Mucosa of gallbladder (tissue), 1 donor: Measurements from ENCODE around the gene KANK4. TPM values are rescaled to one million over a fixed set of nuclear protein-coding genes. Genes with fewer than 3 reads are reported as not detected.
"Not testable (repeated sequence)": the region's sequence is repeated elsewhere in the genome, so short reads cannot be mapped to it uniquely, and the experiment has no call there.

Source experiments
- DNase-seq: peaks from one replicate; pipeline ENCODE4 v3.0.0-alpha.2; 2020; ENCODE audit warnings: low spot score
- total RNA-seq: library from RNA; stranded (reverse); gene quantifications from one replicate; pipeline ENCODE4 v1.2.1, GENCODE V29; 2021
- donor health status: DM: no; HTN: no; CAD: no.

Gene KANK4
- total RNA-seq, 1 donor from 2014 or later: 0.20 TPM

DNA sequence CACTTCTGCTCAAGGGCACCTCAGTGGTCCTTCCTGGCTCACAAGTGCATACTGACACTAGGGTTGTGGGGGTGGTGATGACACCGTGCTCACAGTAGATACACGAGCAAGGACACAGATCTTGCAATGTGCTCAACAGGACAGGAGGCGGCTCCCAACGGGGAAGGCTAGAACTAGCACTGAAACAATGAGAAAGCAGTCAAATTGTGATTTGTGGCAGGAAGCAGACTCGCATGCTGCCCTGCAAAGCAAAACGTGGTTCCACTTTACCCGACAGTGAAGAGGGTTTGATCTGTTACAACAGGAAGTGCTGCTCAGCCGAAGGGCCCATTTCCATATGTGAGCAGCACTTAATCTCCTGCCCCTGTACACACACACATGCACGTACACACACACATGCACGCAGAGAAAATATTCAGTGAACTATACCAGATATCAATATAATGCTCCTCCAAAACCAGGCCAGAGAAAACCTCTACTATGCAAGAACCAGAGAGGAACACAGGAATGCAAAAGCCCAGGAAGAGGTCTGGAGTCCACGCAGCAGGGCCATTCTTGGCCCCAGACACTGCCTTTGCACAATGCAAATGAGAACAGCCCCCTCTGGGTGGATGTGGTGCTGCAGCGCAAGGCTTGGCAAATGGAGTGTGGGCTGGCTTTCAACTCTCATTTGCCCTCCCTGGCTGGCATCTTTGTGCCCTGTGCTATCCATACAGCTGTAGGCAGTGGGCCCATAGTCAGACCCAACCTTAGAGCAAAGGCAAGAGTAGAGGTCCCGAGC is 47.1 kb downstream of the KANK4 start:
- DNase-seq: no peak

- DNase-seq: no peak
Observed at GRCh38 chr1:62271134-62271533, 48.1 kb downstream of the KANK4 start.

DNA sequence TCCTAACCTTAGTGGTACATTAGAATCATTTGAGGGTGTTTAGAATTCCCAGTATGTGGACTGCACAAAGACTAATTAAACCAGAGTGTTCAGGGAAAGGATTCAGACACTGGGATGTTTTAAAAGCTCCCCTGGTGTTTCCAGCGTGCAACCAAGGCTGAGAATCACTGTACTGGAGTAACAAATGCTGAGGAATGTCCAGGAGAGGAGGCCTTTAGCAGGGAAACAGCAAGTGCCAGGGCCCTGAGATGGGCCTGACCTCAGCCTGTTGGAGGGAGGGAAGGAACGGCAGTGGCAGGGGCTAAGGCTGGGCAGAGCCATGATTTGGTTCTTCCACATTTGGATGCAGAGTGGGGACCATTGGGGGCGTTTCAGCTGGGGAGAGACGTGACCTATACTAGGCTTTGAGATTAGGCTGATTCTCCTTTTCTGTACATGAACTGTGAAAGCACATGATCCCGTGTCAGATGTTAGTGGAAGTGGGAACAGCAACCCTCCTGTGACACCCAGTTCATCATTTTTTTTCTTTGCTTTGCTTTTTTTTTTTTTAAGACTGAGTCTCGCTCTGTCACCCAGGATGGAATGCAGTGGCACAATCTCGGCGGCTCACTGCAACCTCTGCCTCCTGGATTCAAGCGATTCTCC is 49.3 kb downstream of the KANK4 start:
- DNase-seq: no peak

- DNase-seq: no peak
Observed at GRCh38 chr1:62269439-62269838, 49.8 kb downstream of the KANK4 start.

- DNase-seq: no peak
Observed at GRCh38 chr1:62268315-62268714, 50.9 kb downstream of the KANK4 start.

- DNase-seq: no peak
Observed at GRCh38 chr1:62265956-62266935, 53.0 kb downstream of the KANK4 start.

DNA sequence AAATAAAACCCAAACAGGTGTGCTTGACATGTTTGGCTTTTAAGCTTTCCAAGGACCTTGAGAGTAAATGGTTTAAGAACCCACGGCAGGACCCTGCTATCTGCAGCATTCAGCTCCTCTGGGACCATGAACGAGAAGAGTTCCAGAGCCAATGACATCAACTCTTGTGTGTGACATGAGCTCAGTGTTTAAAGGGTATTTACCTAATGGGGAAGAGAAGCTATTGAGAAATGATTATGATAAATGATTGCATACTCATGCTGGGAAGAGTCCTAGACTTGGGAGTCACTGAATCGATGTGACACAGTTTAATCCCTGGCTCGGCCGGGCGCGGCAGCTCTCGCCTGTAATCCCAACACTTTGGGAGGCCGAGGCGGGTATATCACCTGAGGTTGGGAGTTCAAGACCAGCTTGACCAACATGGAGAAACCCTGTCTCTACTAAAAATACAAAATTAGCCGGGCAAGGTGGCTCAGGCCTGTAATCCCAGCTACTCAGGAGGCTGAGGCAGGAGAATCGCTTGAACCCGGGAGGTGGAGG is 55.4 kb downstream of the KANK4 start:
- DNase-seq: no peak

DNA sequence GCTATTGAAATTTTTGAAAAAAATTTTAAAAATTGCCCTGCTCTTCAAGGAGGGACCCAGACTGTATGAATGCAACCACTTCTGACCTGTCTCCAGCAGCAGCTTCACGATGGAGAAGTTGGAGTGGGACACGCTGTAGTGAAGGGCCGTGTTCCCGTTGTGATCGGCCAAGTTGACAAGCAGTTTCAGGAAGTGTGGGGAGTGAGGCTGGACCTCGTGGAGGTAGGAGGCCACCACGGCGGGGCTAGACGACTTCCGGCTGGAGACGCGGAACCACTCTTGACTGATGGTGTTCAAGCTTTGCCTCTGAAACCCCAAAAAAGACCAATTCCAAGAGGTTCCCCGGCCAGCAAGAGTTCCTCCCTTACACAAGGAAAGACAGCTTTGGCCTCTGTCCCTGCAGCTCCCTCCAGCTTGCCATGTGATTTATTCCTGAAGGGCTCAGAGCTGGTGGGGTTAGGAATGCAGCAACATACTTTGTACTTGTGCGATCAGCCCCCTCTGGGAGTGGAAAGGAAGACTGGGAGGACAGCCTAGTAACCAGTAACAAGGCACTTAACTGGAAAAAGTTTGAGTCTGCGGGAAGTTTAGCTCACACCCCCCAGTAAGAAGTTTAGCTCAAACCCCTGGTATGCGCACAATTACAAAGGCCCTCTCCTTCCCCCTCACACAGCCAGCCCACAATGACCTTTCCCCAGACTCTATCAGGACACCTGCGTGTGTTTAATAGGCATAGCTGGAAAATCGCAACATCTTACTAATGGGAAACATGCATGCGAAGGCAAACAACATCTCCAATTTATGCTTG is 56.0 kb downstream of the KANK4 start:
- DNase-seq: no peak

GRCh38 chr1:62260688-62261087 is 58.5 kb downstream of the KANK4 start:
- no peak for DNase-seq

- DNase-seq: no peak
Observed at GRCh38 chr1:62259551-62259950, 59.7 kb downstream of the KANK4 start.

DNA sequence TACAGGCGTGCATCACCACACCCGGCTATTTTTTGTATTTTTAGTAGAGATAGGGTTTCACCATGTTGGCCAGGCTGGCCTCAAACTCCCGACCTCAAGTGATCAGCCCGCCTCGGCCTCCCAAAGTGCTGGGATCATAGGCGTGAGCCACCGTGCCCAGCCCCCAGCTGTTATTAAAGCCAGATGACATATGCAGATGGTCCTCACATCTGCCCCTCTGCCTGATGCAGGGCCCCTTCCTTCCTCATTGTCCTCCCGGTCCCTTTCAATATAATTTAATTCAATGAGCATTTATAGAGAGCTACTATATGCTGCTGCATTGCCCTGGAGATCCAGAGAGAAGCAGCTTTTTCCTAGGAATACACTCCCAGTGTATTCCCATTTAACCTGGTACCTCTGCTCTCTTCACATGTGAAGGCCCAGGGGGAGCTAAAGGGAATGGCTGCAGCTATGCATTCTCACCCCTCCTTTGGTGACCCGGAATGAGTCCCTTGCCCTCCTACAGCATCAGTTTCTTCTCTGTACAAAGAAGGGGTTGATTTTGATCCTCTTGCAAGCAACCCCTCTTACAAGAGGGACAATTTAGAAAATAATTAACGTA is 69.0 kb downstream of the KANK4 start:
- no peak for DNase-seq

GRCh38 chr1:62247391-62248168 is 71.7 kb downstream of the KANK4 start:
- DNase-seq: no peak

- no peak for DNase-seq
Observed at GRCh38 chr1:62245201-62245600, 74.0 kb downstream of the KANK4 start.

DNA sequence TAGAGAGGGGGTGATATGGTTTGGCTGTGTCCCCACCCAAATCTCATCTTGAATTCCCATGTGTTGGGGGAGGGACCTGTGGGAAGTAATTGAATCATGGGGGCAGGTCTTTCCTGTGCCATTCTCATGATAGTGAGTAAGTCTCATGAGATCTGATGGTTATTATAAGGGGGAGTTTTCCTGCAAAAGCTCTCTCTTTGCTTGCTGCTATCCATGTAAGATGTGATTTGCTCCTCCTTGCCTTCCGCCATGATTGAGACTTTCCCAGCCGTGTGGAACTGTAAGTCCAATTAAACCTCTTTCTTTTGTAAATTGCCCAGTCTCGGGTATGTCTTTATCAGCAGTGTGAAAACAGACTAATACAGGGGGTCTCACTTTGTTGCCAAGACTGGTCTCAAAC is 74.9 kb downstream of the KANK4 start:
- not testable (repeated sequence) for DNase-seq

GRCh38 chr1:62241371-62242131 is 77.7 kb downstream of the KANK4 start:
- DNase-seq: no peak

- DNase-seq: no peak
Observed at GRCh38 chr1:62240651-62241370, 78.4 kb downstream of the KANK4 start.

- DNase-seq: not testable (repeated sequence)
Observed at GRCh38 chr1:62239652-62240403, 79.4 kb downstream of the KANK4 start.

- DNase-seq: no peak
Observed at GRCh38 chr1:62238507-62238906, 80.7 kb downstream of the KANK4 start.
